Superior temporal gyrus (tissue), 1 donor: ENCODE results near the gene C15orf40.
A peak's percentile ranks its signal among the peaks of the same experiment; 100 is the strongest.

ENCODE experiments used
- DNase-seq: peaks from one replicate; pipeline ENCODE4 v3.0.0-alpha.2; 2016; ENCODE audit errors: extremely low spot score

C15orf40 gene

DNA sequence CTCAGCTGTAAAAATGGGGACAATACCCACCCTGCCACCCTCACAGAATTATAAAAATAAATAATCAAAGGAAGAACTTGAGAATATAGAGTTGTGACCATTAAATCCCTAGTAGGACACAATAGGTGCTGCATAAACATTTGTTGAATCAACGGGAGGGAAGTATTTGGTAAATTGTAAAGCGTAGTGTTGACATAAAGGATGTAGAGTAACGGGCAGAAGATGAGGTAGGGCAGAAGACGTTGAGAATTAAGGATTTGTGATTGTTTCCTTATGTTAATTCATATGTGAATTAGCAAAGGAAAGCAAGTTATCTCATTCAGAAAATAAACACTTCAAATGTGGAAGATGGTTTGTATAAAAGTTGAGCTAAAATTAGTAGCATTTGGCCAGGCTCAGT lies 18.3 kb downstream of the C15orf40 start:
- DNase-seq, result no peak

DNA sequence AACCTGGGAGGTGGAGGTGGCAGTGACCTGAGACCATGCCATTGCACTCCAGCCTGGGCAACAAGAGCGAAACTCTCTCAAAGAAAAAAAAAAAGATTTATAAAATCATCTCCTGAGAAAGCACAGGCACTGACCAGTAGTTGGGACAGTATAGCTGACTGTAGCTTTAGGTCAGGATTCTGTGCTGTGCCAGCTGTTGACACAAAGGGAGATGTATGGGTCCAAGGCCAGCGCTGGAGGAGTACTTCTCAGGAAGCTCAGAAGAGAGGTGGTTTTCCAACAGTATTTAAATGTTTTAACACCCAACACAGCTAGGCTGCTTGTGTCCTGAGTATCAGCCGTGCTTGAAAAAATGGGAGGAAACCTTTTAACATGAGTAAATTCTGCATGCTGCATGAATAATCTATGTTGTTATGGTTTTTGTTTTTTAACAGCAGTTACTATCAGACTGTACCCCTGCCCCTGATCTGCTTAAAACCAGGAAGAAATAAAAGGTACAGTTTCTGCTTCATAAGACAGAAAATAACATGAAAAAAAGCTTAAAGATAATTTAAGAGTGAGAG lies 18.9 kb downstream of the C15orf40 start:
- no peak for DNase-seq

DNA sequence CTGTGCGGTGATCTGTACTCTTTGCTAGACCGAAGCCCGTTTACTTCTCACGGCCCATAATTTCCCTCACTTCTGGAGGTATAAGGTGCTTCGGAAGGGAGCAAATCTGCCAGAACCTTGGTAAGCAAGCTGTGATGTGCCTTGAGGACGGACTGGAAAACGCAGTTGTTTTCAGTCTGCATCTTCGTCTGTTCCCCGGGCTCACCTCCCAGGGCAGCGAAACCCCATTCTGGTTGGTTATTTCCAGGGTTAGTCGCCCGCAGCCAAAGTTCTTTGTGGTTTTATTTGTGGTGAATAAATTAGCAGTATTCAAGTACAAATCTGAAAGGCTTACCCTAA lies 25.0 kb downstream of the C15orf40 start:
- no peak for DNase-seq

DNA sequence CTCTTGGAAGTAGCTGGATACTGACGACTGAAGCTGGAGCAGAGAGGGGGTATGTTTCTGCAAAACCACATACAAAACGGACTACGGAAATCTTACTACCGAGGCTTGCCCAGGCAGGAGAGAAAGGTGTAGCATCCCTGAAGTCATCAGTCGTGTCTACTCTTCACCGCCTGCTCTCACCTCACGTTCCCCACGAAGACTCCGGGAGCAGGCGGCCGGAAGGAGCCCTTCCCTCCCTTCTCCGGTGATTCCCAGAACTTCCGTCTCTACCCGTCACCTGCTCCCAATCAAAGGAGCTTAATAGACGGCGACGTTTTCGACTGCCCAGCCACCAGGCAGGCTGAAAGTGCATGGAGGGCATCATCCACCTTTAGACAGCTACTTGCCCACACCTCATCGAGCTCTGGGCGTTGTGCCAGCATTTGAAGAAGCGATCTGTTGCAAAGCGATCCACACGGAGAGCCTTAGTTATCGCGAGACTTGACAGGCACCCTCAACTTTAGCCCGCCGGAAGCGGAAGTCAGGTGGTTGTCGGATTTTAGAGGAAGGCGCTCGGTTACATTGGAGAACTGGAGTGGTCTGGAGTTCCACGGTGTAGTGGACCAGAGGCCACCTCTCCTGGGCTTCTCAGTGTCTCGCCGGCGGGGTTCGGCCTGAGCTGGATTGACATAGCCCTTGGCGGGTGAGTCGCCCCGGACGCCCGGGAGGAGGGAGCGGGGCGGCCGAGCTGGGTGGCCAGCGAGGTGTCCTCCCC lies 25.6 kb downstream of the C15orf40 start, which contains the start of gene RAMAC:
Gene RAMAC, plus strand, starts transcription at position 523 of the 754 bp plus-strand sequence. CDS start 2,809 bp downstream, outside the sequence.
- DNase-seq, result peak; percentile 99

DNA sequence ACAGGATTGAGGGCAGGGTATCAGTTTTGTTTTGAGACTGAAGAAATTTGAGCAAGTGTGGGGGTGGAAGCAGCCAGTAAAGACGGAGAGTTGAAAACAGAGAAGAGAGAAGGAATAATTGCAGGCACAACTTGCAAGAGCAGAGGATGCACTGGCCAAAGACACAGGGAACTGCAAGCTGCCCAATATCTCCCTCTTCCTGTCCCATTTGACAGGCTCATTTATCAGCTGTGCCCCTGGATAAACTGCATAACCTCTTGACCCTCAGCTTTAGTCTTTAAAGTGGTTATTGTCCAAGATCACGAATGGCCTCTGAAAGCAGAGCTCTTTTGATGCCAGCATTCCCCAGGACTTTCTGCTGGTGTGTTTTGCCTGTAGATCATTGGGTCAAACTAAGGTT lies 30.5 kb downstream of the C15orf40 start:
- no peak for DNase-seq

DNA sequence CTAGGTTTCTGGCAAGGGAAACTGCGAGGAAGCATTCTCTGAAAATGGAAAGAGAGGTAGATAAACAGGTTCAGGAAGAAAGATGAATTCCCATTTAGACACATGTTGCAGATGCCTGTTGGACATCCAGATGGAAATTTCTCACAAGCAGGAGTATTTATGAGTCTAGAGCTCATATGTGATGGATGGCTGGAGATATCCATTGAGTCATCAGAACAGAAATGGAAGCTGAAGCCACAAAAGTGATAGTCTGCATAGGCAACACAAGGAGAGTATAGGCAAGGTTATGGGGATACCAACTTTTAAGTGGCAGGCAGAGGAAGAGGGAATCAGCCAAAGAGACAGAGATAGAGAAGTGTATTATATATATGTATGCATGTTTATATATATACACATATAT lies 31.7 kb downstream of the C15orf40 start:
- no peak for DNase-seq

DNA sequence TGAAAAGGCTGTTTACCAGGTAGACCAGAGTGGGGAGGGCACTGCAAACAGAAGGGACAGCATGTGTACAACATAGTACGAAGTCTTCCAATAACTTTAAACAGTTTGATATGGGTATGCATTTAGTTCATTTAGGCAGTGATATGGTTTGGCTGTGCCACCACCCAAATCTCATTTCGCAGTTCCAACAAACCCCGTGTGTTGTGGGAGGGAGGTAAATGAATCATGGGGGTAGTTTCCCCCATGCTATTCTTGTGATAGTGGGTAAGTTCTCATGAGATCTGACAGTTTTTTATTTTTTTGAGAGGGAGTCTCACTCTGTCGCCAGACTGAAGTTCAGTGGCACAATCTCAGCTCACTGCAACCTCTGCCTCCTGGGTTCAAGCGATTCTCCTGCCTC lies 33.0 kb downstream of the C15orf40 start:
- no peak for DNase-seq

DNA sequence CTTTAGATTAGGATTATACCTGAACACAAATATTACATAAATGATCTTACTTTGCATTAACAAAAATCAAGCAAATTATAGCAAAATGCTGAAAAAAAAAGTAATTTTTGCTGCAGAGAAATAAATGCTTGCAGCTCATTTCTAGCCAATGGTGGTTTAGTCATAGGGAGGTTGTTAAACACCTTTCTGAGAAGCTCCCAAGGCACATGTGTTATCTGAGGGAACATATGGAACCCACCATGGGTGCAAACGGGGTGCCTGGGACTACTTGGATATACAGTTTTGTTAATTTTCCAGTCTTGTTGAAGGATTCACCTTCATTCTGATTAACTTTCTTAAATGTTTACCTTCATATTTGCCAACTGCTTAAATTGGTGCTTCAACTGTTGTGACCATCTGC lies 34.4 kb downstream of the C15orf40 start:
- no peak for DNase-seq

DNA sequence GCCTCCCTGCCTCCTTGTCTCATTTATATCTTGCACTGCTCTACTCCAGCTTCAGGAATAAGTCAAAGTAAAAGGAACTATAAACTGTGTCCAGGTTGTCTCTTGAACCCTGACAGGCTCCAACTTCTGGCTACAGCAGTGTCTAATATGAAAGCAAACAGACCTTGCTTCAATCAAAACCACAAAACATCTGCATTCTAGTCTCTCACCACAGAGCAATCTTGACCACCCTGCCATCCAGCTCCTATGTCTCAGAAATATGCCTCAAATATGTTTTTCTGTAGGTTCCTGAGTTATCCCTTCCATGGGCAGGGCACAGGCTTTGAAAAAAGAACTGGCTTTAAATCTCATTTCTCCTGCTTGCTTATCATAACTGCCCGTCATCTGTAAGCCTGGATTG lies 38.4 kb downstream of the C15orf40 start:
- DNase-seq, result no peak

DNA sequence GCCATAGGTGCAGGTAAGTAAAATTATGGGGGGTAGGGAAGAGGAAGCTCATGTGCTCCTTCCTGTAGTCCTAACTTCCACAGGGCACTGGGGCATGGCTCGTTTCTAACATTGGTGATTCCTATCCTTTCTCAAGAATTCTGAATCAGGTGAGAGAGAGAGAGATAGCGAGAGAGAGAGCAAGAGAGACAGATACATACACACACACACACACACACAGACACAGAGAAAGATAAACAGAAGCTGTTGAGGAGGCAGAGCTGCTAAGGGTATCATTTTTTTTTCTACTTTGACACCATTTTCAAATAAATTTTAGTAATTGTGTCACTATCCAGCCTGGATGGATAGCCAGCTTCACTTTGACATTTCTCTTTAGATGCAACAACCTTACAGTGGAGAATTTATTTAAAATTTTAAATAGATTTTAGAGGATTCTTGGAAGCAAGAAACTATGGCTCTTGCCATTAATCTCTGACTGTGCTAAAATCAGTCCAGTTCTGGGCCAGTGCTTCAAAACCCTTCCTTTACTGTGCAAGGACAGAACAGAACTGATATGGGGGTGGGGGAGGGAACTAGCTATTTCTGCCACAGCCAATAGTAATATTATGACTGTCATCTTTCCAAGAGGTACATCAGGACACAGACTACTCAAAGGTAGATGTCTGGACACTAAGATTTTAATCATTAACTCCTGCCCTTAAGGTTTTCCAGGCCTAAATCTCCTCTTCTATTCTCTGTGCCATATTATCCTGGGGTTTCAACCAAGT lies 40.0 kb downstream of the C15orf40 start:
- no peak for DNase-seq

DNA sequence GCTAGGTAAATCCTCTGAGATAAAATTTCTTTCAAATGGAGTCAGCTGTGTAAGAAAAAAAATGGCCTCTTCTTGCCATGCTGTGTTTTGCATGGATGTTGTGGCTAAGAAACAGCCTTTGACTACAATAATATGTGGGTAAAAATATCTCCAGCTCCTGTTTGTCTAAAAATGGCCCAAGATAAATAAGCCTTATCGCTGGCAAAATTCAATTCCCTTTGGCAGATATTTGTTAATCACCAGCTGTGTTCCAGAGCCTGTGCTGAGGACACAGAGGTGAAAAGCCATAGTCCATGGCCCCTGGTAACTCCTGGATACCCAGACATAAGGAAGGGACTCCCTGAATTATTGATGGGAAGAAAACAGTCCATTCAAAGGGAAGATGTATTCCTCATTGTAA lies 40.7 kb downstream of the C15orf40 start:
- DNase-seq, result no peak

DNA sequence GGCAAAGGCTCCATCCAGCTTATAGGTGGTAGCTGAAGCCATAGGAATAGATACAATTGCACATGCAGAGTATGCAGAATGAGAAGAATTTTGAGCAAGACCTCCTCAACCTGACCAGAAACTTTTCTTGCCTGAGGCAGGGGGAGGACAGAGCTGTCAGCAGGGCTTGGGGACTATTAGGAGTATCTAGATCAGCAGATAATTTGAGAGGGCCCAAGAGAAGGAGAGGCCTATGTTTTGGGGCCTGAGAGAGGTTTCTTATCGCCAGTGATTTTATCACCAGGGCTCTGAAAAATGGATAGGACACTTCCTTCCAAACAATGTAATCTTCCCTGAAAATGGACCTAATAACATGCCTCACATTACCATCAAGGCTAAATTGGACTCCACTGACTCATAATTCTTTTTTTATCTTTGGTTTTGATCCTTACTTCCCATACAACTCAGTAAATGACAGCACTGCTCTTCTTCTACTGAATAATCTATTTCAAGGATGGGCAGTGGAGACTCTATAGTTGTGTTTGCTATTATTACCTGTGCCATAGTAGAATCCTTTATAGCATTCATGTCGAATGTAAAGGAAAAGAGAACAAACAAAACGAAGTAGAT lies 41.3 kb downstream of the C15orf40 start:
- no peak for DNase-seq

DNA sequence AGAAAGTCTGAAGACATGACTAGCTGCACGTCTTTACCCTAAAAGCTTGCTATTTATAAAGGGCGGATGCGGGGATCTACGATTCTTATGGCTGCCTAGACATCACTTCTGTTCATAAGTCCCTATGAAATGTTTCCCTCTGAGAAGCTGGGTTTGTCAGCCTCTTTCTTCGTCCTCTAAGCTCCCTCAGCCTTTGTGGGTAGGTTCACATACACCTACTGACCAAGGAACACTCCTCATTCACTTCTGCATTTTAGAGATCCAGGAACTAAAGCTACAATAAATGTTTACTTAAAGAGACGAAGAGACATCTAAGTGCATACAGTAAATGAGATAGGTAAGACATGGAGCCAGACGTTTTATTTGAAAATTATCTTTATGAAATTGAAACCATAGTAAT lies 42.1 kb downstream of the C15orf40 start:
- DNase-seq, result no peak

DNA sequence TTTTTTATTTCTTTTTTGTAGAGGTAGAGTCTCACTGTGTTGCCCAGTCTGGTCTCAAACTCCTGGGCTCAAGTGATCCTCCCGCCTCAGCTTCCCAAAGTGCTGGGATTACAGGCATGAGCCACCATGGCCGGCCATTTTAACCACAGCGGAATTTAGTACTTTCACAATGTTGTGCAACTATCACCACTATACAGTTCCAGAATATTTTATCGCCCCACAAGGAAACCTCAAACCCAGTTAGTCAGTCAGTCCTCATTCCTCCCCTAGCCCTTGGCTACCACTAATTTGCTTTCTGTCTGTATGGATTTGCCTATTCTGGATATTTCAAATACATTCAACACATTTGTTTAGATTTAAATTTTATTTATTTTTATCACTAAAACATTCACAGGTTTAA lies 43.4 kb downstream of the C15orf40 start:
- no peak for DNase-seq

DNA sequence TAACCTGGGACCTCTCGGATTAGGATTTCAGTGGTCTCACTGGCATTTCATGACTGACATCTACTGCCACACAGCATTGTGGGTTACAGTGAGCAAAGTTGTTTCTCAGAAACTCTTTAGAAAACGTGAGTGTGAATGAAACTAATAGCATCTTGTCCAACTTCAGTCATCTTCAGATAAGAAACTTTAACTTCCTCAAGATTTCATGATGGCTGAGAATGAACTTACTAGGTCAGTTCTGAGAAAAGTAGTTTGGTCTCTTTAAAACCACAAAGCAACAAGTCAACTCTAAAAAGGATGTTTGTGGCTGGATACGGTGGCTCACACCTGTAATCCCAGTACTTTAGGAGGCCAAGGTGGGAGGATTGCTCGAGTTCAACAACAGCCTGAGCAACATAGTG lies 44.8 kb downstream of the C15orf40 start:
- no peak for DNase-seq

DNA sequence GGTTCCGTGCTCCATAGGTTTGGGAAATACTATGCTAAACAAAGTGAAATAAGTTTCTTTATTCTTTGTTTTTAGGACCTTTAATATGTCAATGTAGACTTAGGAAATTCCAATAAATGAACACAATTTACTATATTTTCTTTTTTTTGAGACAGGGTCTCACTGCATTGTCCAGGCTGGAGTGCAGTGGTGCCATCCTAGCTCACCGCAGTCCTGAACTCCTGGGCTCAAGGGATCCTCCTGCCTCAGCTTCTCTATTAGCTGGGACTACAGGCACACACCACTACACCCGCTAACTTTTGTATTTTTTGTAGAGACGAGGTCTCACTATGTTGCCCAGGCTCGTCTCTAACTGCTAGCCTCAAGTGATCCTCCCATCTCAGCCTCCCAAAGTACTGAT lies 46.5 kb downstream of the C15orf40 start:
- no peak for DNase-seq

DNA sequence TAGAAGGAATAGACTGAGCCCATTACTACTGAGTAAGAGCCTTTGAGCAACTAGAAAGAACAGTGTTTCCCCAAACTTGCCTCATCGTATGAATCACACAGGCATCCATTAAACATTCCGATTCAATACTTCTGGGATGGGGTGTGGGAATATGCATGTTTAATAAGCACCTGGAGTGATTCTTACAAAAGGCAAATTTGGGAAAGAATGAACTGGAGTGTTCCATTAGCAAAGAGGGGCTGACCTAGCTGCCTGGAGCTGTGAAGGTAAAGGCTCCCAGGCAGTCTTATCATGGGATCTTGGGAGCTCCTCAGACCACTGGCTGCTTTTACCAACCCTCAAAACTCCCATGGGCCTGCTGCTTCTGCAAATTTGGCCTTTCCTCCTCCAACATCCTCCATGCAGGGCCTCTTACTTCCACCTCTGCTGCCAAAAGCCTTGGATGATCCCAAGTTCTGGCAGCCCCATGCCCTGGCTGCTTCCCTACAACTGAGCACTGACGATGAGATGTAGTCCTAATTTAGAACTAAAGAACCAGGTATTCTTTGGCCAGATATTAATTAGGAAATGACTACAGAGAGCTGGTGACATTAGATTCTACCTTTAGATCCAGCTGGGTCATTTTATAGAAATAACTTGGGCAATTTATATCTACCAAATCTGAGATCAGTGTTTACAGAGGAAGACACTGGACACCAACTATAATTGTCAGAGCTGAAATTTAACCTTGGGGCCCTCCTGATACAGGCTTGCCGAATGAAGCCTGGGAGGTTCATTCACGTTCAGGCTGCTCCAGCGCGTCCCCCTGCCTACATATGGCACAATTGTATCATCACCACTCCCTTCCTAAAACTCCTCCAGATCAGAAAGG lies 47.7 kb downstream of the C15orf40 start:
- DNase-seq, result no peak

DNA sequence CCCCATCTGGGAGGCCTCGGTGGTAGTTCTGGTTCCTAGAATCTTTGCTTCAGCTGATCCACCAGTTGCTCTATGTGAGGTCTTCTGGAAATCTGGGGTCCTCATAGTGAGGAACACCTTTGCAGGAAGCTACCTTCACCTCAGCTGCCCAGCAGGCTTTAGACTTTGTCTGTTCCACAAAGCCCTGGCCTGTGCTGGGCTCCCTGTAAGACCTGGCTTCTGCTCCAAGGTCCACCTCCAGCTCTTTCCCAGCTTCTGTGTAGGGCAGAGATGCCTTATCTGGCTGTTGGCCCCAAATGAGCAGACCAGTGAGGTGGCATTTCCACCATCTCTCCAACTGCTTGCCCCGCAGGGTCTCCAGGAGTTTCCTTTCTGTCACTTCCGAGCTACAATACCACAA lies 50.7 kb downstream of the C15orf40 start:
- DNase-seq, result no peak

DNA sequence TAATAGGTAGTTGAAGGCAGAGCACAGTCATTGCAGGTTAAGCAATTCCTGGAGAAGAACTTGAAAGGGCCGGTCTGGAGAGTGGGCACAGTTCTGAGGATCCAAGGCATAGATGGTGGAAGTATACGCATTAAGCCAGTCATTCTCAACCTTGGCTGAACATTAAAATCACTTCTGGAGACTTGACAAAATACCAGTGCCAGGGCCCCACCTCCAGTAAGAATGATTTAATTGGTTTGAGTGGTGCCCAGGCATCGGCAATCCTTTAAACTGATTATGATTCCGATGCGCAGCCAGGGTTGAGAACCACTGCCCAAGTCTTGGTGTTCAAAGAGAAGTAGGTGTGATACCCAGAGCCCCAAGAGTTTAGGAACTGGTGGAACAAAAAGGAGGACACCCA lies 52.0 kb downstream of the C15orf40 start:
- DNase-seq, result no peak

DNA sequence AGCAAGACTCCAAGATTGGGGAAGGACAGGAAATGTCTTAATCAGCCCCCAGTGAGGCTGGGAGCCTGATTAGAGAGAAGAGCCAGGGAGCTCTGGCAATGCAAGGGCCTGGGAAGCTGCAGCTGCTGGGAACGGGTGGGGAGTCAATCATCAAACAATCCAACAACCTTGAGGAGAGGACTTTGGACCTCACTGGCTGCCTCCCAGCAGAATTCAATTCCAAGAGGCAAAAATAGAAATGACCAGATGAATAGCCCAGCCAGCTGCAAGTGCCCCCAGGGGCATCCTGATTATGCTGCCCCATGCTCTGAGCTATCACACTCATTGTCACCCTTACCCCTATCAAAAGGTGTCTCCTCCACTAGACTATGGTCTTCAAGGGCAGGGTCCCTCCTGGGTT lies 52.8 kb downstream of the C15orf40 start:
- DNase-seq, result no peak

DNA sequence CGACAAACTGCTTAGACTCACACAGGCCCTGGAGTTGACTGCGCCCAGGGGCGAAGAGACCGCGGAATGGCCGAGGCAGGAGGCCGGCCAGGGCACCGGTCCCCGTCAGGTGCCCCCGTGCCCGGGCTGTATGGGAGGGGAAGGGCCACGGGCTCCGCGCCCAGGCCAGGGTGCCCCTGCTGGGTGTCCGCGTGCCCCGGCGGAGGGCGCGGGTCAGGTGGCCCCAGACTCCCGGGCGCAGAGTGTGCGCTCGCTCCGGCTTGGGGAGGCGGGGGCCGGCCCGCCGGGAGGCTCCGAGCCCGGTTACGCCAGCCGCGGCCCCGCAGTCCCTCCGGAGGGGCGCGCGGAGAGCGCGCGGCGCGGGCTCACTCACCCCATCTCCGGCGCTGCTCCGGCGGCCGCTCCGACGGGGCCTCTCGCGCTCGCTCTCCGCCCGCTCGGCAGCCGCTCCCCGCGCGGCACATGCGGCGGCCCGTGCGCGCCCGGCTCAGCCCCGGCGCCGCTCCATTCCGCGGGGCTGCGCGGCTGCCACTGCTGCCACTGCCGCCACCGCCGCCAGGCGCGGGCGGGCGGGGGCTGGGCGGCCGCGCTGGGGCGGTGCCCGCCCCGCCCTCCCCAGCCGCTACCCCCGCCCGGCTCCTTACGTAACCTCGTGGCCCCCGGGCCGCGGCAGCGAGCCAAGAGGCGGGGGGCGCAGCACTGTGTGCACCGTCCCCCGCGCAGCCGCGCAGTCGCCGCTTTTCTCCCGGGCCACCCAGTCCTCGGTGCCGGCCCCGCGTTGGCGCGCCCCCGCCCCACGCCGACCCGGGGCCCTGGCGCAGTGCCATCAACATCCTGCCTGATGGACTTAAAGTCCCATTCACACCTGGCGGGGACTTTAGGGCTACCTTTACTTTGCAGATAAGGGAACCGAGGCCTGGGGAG lies 59.0 kb downstream of the C15orf40 start, which contains the start of gene HOMER2:
Gene HOMER2, minus strand, starts transcription at position 563 of the 924 bp plus-strand sequence. Its CDS starts 185 bp downstream, at position 378.
- DNase-seq, result no peak
